DND-41 (cell line): ENCODE data around the gene GPR12.

Experiments used
- ATAC-seq: fragments of 200-7000 bp; cut with Tn5 transposase; 3 replicates; pipeline ENCODE4 v1.9.1; 2021; ENCODE audit warnings: low read depth; ENCODE audit not compliant: insufficient read depth
- DNase-seq: peaks from one replicate; pipeline ENCODE4 v3.0.0-alpha.2; 2020
- H2AFZ ChIP-seq: 2 replicates; pipeline ENCODE4 v1.6.0; 2012; ENCODE audit warnings: low read depth, low read length
- H3K27ac ChIP-seq: 2 replicates; pipeline ENCODE4 v1.5.1; 2012; ENCODE audit warnings: low read length, inconsistent platforms
- H3K27me3 ChIP-seq: fragments of 200-600 bp; sonication (generic); 2 replicates; pipeline ENCODE4 v1.6.0; 2012; ENCODE audit warnings: low read length, mild to moderate bottlenecking, inconsistent platforms; ENCODE audit not compliant: insufficient read depth, poor library complexity
- H3K36me3 ChIP-seq: 2 replicates; pipeline ENCODE4 v1.5.1; 2012; ENCODE audit warnings: low read length, inconsistent platforms; ENCODE audit not compliant: insufficient read depth
- H3K4me1 ChIP-seq: 2 replicates; pipeline ENCODE4 v1.5.1; 2012; ENCODE audit warnings: mild to moderate bottlenecking, low read length; ENCODE audit not compliant: insufficient read depth
- H3K4me2 ChIP-seq: 2 replicates; pipeline ENCODE4 v1.6.0; 2012; ENCODE audit warnings: mild to moderate bottlenecking, moderate library complexity, low read length, inconsistent platforms; ENCODE audit not compliant: insufficient read depth
- H3K4me3 ChIP-seq, 2 experiments: fragments of 200-600 bp in 1 of 2; shearing (Covaris generic) in 1 of 2; 2 replicates each; pipeline ENCODE4 v1.5.1; 2012 to 2016; ENCODE audit warnings: inconsistent platforms in 2 of 2, low read length in 2 of 2, mild to moderate bottlenecking in 2 of 2, low read depth in 1 of 2, moderate library complexity in 1 of 2
- H3K79me2 ChIP-seq: 2 replicates; pipeline ENCODE4 v1.6.0; 2012; ENCODE audit warnings: low read length, inconsistent platforms; ENCODE audit not compliant: insufficient read depth
- H3K9ac ChIP-seq: 2 replicates; pipeline ENCODE4 v1.6.0; 2012; ENCODE audit warnings: low read depth, mild to moderate bottlenecking, inconsistent platforms, low read length, moderate library complexity
- H3K9me3 ChIP-seq: 2 replicates; pipeline ENCODE4 v1.5.1; 2012; ENCODE audit warnings: low read length, moderate library complexity, mild to moderate bottlenecking, inconsistent platforms; ENCODE audit not compliant: insufficient read depth, severe bottlenecking
- H4K20me1 ChIP-seq: 2 replicates; pipeline ENCODE4 v1.6.0; 2012; ENCODE audit warnings: low read length; ENCODE audit not compliant: insufficient read depth
- EZH2 ChIP-seq: IDR thresholded peaks from 3 replicates; pipeline ENCODE4 v1.6.1; 2012; ENCODE audit warnings: borderline replicate concordance, low read depth, mild to moderate bottlenecking, moderate library complexity, low read length, inconsistent platforms; ENCODE audit not compliant: severe bottlenecking
- TF ChIP-seq, protein P1 (sequence below): IDR thresholded peaks from 2 replicates; pipeline ENCODE4 v1.5.1; 2012; ENCODE audit warnings: borderline replicate concordance, low read length, moderate library complexity, mild to moderate bottlenecking; ENCODE audit not compliant: poor library complexity, severe bottlenecking; ENCODE audit errors: extremely low read depth

The GPR12 gene

DNA sequence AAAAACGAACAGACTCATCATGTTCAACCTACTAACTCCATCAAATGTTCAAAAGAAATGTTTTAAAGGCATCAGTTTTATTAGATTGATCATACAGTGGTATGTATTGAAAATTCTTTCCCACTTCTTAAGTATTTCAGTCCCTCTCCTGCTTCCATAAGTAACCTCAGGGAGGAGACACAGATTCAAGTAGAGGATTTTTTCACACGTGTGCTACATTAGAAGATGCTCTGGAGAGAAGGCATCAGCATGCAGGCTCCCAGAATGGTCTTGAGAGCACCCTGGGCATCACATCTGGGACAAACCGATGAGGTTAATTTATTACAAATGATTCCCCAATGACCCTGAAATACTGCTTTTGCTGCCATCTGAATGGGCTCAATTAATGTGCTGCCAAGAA, 3.6 kb downstream of the GPR12 start:
- no peaks in the 10 kb centered on the region for H3K4me1 ChIP-seq

DNA sequence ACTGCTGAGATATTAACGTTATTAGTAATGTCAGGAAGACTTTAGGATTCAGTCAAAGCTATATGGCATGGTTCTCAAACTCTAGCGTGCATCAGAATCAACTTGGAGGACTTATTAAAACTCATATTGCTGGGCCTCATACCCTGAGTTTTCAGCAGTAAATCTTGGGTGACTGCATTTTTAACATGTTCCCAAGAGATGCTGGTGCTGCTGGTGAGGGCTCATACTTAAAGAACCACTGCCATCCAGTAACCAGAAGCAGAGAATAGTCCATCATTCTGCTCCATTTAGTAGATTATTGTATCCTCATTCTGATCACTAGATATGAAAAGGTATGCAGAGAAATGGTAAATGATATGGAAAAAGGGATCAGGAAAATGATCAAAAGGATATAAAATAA, 7.9 kb downstream of the GPR12 start:
- DNase-seq (no peak), ATAC-seq (no peak)
- Histone ChIP-seq H3K4me3 (no peak overlapping the region), H2AFZ (no peak overlapping the region), H3K27me3 (peaks cover 14% of the 10 kb centered on the region), H3K4me1 (no peaks in the 10 kb centered on the region), H3K4me2 (no peak overlapping the region), H4K20me1 (no peaks in the 10 kb centered on the region), H3K9ac (no peak overlapping the region), H3K27ac (no peak overlapping the region), H3K36me3 (no peaks in the 10 kb centered on the region), H3K9me3 (no peaks in the 10 kb centered on the region), H3K79me2 (no peaks in the 10 kb centered on the region)
- TF ChIP-seq EZH2, result no peak
- TF ChIP-seq, protein P1, sequence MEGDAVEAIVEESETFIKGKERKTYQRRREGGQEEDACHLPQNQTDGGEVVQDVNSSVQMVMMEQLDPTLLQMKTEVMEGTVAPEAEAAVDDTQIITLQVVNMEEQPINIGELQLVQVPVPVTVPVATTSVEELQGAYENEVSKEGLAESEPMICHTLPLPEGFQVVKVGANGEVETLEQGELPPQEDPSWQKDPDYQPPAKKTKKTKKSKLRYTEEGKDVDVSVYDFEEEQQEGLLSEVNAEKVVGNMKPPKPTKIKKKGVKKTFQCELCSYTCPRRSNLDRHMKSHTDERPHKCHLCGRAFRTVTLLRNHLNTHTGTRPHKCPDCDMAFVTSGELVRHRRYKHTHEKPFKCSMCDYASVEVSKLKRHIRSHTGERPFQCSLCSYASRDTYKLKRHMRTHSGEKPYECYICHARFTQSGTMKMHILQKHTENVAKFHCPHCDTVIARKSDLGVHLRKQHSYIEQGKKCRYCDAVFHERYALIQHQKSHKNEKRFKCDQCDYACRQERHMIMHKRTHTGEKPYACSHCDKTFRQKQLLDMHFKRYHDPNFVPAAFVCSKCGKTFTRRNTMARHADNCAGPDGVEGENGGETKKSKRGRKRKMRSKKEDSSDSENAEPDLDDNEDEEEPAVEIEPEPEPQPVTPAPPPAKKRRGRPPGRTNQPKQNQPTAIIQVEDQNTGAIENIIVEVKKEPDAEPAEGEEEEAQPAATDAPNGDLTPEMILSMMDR, result no peak

More for the DNA sequence above, 3.6 kb downstream of the GPR12 start:
- H3K79me2 ChIP-seq, result no peaks in the 10 kb centered on the region
- no peak overlapping the region for H3K4me2 ChIP-seq
- no peak overlapping the region for H3K4me3 ChIP-seq
- DNase-seq, result no peak
- TF ChIP-seq, protein P1, result no peak
- no peak for TF ChIP-seq EZH2
- peaks cover 16% of the 10 kb centered on the region for H3K27me3 ChIP-seq
- H3K9ac ChIP-seq, result no peak overlapping the region
- H2AFZ ChIP-seq, result no peak overlapping the region
- H3K27ac ChIP-seq, result no peak overlapping the region
- no peaks in the 10 kb centered on the region for H3K36me3 ChIP-seq
- ATAC-seq, result no peak
- H3K9me3 ChIP-seq, result no peaks in the 10 kb centered on the region
- no peaks in the 10 kb centered on the region for H4K20me1 ChIP-seq

DNA sequence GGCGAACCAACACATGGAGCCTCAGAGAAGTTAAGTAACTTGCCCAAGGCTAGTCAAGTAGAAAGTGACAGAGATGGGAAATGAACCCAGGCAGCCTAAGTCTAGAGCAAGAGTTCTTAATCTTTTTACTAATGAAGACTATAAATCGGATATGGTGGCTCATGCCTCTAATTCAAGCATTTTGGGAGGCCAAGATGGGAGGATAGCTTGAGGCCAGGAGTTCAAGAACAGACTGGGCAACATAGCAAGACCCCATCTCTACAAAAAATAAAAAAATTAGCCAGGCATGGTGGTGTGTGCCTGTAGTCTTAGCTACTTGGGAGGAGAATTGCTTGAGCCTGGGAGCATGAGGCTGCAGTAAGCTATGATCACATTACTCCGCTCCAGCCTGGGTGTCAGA, 10.7 kb downstream of the GPR12 start:
- no peak for DNase-seq
- peaks cover 9% of the 10 kb centered on the region for H3K27me3 ChIP-seq
- TF ChIP-seq EZH2, result no peak
- TF ChIP-seq, protein P1, result no peak

DNA sequence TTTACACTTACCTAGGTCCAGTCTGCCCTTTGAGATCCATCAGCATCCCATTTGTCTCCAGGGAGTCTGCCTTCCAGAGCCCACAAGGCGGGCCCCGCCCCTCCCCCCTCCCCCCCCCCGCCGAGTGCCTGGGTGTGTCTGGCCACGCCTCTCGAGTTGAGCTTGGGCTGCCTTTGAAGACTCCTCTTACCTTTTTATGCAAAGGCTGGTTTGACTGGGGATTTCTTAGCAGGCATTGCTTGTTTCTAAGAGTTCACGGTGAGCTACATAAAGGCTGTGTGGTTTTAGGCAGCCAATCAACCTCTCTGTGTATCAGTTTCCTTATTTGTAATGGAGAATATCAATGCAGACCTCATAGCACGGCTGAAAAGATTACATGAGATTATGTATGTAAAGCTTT, 11.3 kb downstream of the GPR12 start:
- H3K79me2 ChIP-seq, result no peaks in the 10 kb centered on the region
- no peak overlapping the region for H3K4me3 ChIP-seq
- ATAC-seq, result no peak
- peaks cover 12% of the 10 kb centered on the region for H3K27me3 ChIP-seq
- TF ChIP-seq EZH2, result no peak
- TF ChIP-seq, protein P1, result no peak
- no peak overlapping the region for H3K4me2 ChIP-seq
- no peaks in the 10 kb centered on the region for H3K36me3 ChIP-seq
- no peaks in the 10 kb centered on the region for H3K4me1 ChIP-seq
- H3K27ac ChIP-seq, result no peak overlapping the region
- H3K9ac ChIP-seq, result no peak overlapping the region
- DNase-seq, result no peak
- H4K20me1 ChIP-seq, result no peaks in the 10 kb centered on the region
- H3K9me3 ChIP-seq, result no peaks in the 10 kb centered on the region
- H2AFZ ChIP-seq, result no peak overlapping the region

More for the DNA sequence above, 10.7 kb downstream of the GPR12 start:
- Histone ChIP-seq H2AFZ (no peak overlapping the region), H3K4me2 (no peak overlapping the region), H3K9ac (no peak overlapping the region), H3K4me3 (no peak overlapping the region), H3K9me3 (no peaks in the 10 kb centered on the region), H3K4me1 (no peaks in the 10 kb centered on the region), H4K20me1 (no peaks in the 10 kb centered on the region), H3K36me3 (no peaks in the 10 kb centered on the region), H3K79me2 (no peaks in the 10 kb centered on the region), H3K27ac (no peak overlapping the region)
- ATAC-seq, result no peak
